CD14-positive monocyte (primary cell): ENCODE measurements around the gene IDH2. TPM values are rescaled to one million over a fixed set of nuclear protein-coding genes. Genes with fewer than 3 reads are reported as not detected.

Experiments used
- DNase-seq, 3 donors: peaks; one replicate each; pipeline ENCODE4 v3.0.0-alpha.2; 2011 to 2022
- H2AFZ ChIP-seq: 2 replicates; pipeline ENCODE4 v1.6.0; 2012; ENCODE audit warnings: mild to moderate bottlenecking, low read depth, low read length, inconsistent platforms; ENCODE audit not compliant: insufficient read depth, poor library complexity, severe bottlenecking
- H3K27ac ChIP-seq, 2 donors: 1 replicate in 1 of 2; 2 replicates in 1 of 2; pipeline ENCODE4 v1.5.1; 2012 to 2013; ENCODE audit warnings: low read length in 2 of 2, control low read depth in 1 of 2, inconsistent platforms in 1 of 2, low read depth in 1 of 2, mild to moderate bottlenecking in 1 of 2
- H3K27me3 ChIP-seq, 2 donors: one replicate each; pipeline versions ENCODE4 v1.6.0 to v1.6.1; 2011 to 2013; ENCODE audit warnings: low read length in 2 of 2; ENCODE audit not compliant: control insufficient read depth in 2 of 2, insufficient read depth in 2 of 2
- H3K36me3 ChIP-seq, 2 donors: replicated peaks in 1 of 2; 1 replicate in 1 of 2; 2 replicates in 1 of 2; pipeline versions ENCODE4 v1.5.1 to v1.6.1; 2012 to 2013; ENCODE audit warnings: low read length in 2 of 2, control low read depth in 1 of 2, inconsistent platforms in 1 of 2, mild to moderate bottlenecking in 1 of 2; ENCODE audit not compliant: insufficient read depth in 2 of 2, control insufficient read depth in 1 of 2
- H3K4me1 ChIP-seq, 2 donors: 1 replicate in 1 of 2; 2 replicates in 1 of 2; pipeline versions ENCODE4 v1.5.1 to v1.6.1; 2012 to 2013; ENCODE audit warnings: low read length in 2 of 2, control low read depth in 1 of 2, inconsistent platforms in 1 of 2, mild to moderate bottlenecking in 1 of 2, moderate library complexity in 1 of 2; ENCODE audit not compliant: insufficient read depth in 2 of 2, control insufficient read depth in 1 of 2
- H3K4me2 ChIP-seq: replicated peaks from 2 replicates; pipeline ENCODE3; 2012; ENCODE audit warnings: low read length, moderate library complexity, mild to moderate bottlenecking; ENCODE audit not compliant: poor library complexity, severe bottlenecking; ENCODE audit errors: extremely low read depth
- H3K4me3 ChIP-seq, 3 experiments: fragments of 200-600 bp in 1 of 3; sonication (generic) in 1 of 3; replicated peaks in 1 of 3; 1 replicate in 2 of 3; 2 replicates in 1 of 3; pipeline ENCODE4 v1.5.1; 2011 to 2013; ENCODE audit warnings: low read length in 3 of 3, mild to moderate bottlenecking in 3 of 3, control low read depth in 2 of 3, low read depth in 2 of 3, inconsistent platforms in 1 of 3, moderate library complexity in 1 of 3
- H3K79me2 ChIP-seq: 2 replicates; pipeline ENCODE4 v1.6.0; 2012; ENCODE audit warnings: mild to moderate bottlenecking, control low read depth, inconsistent platforms, low read length, moderate library complexity; ENCODE audit not compliant: insufficient read depth
- H3K9ac ChIP-seq: 2 replicates; pipeline ENCODE4 v1.6.0; 2017; ENCODE audit warnings: low read length, mild to moderate bottlenecking; ENCODE audit not compliant: insufficient read depth, poor library complexity, severe bottlenecking
- H3K9me3 ChIP-seq, 2 donors: replicated peaks in 1 of 2; 1 replicate in 1 of 2; 2 replicates in 1 of 2; pipeline versions ENCODE4 v1.5.1 to v1.6.1; 2012 to 2013; ENCODE audit warnings: low read length in 2 of 2, control low read depth in 1 of 2; ENCODE audit not compliant: control insufficient read depth in 1 of 2, insufficient read depth in 1 of 2
- H4K20me1 ChIP-seq: 2 replicates; pipeline ENCODE4 v1.6.0; 2012; ENCODE audit warnings: mild to moderate bottlenecking, low read length, control low read depth, moderate library complexity; ENCODE audit not compliant: insufficient read depth
- H3K27ac Mint-ChIP-seq, 7 donors: one replicate each; pipeline ENCODE4 v1.8.0; 2020; ENCODE audit warnings: mild to moderate bottlenecking in 7 of 7, mixed read lengths in 7 of 7, moderate library complexity in 6 of 7, inconsistent platforms in 2 of 7
- H3K27me3 Mint-ChIP-seq, 3 donors: one replicate each; pipeline ENCODE4 v1.8.0; 2021 to 2022; ENCODE audit warnings: low read depth in 3 of 3, mild to moderate bottlenecking in 3 of 3, mixed read lengths in 3 of 3, moderate library complexity in 3 of 3, inconsistent platforms in 1 of 3
- H3K36me3 Mint-ChIP-seq, 2 donors: one replicate each; pipeline ENCODE4 v1.8.0; 2020; ENCODE audit warnings: mixed read lengths in 2 of 2, inconsistent platforms in 1 of 2, mild to moderate bottlenecking in 1 of 2
- H3K4me1 Mint-ChIP-seq: one replicate; pipeline ENCODE4 v1.8.0; 2020; ENCODE audit warnings: mild to moderate bottlenecking, mixed read lengths
- H3K4me3 Mint-ChIP-seq, 2 donors: one replicate each; pipeline ENCODE4 v1.8.0; 2020; ENCODE audit warnings: mild to moderate bottlenecking in 2 of 2, mixed read lengths in 2 of 2, moderate library complexity in 1 of 2
- H3K9me3 Mint-ChIP-seq, 7 donors: one replicate each; pipeline ENCODE4 v1.8.0; 2020 to 2022; ENCODE audit warnings: mixed read lengths in 7 of 7, mild to moderate bottlenecking in 6 of 7, moderate library complexity in 6 of 7, inconsistent platforms in 2 of 7
- CTCF ChIP-seq: fragments of 200-600 bp; IDR thresholded peaks from one replicate; pipeline ENCODE4 v1.8.0; 2022; ENCODE audit warnings: antibody characterized with exemption, mild to moderate bottlenecking
- WGBS: methylation state at CpG from one replicate; pipeline ENCODE4 v1.1.5; 2013; ENCODE audit warnings: missing lambda C conversion rate; ENCODE audit not compliant: insufficient coverage; 5-methylcytosine and 5-hydroxymethylcytosine counted together
- intact Hi-C, 2 donors: fragments of 100-400 bp; cut with micrococcal nuclease; formaldehyde crosslinking; loops; one replicate each; pipeline versions ENCODE4 v1.15.0 to v1.15.1; 2023
- polyA plus RNA-seq, 3 donors: library from polyadenylated mRNA; depleted of rRNA in 1 of 3; unstranded in 2 of 3; stranded (reverse) in 1 of 3; fragments of 300-500 nt in 2 of 3; fragments of >200 nt in 1 of 3; fragmentation: Illumina TruSeq in 2 of 3; gene quantifications; 1 replicate in 2 of 3; 2 replicates in 1 of 3; pipeline ENCODE4 v1.2.3, GENCODE V29; 2012 to 2021

Gene IDH2
- polyA plus RNA-seq, 3 donors, result 40.6 to 115 (median 82.2) TPM

GRCh38 chr15:90143166-90143655 is 40.9 kb upstream of the IDH2 start:
- TF ChIP-seq CTCF, result peak; percentile 80
- no peak overlapping the region for H3K4me3 Mint-ChIP-seq
- peak overlapping the region in 3 of 7 donors; percentile 23 to 73 (median 53) for H3K27ac Mint-ChIP-seq

GRCh38 chr15:90142216-90143165 is 40.2 kb upstream of the IDH2 start:
- H3K9ac ChIP-seq, result no peak overlapping the region
- H2AFZ ChIP-seq, result peak overlapping the region; percentile 60
- H3K36me3 ChIP-seq, result no peaks in the 10 kb centered on the region
- intact Hi-C loops, result loop anchor here in 1 of 2 donors (10.0 kb wide), 1 partner anchor 142 kb away; no protein-coding TSS in a partner anchor
- TF ChIP-seq CTCF, result no peak
- H3K4me3 Mint-ChIP-seq, result no peak overlapping the region
- peaks cover 21% of the 10 kb centered on the region for H3K4me1 Mint-ChIP-seq
- H3K9me3 ChIP-seq, result no peaks in the 10 kb centered on the region
- H3K4me1 ChIP-seq, result peaks cover 9 to 18% of the 10 kb centered on the region in 2 donors
- H3K27ac Mint-ChIP-seq, result peak overlapping the region; percentile 5 to 70 (median 53)
- H3K4me3 ChIP-seq, result no peak overlapping the region
- H3K27ac ChIP-seq, result no peak overlapping the region
- H3K27me3 Mint-ChIP-seq, result peaks cover 0 to 12% (median 3%) of the 10 kb centered on the region in 3 donors
- H4K20me1 ChIP-seq, result no peaks in the 10 kb centered on the region
- 98% methylated on average over 6 of the region's 21 CpGs for WGBS
- peaks cover 0 to 4% (median 0%) of the 10 kb centered on the region in 7 donors for H3K9me3 Mint-ChIP-seq
- no peaks in the 10 kb centered on the region for H3K79me2 ChIP-seq
- no peaks in the 10 kb centered on the region for H3K27me3 ChIP-seq
- DNase-seq, result peak; percentile 39
- peak overlapping the region; percentile 13 for H3K4me2 ChIP-seq
- no peaks in the 10 kb centered on the region for H3K36me3 Mint-ChIP-seq

More at GRCh38 chr15:90143166-90143655, 40.9 kb upstream of the IDH2 start:
- no peak overlapping the region for H3K9ac ChIP-seq
- no peaks in the 10 kb centered on the region for H3K9me3 ChIP-seq
- no peak overlapping the region for H3K4me3 ChIP-seq
- peak overlapping the region; percentile 60 for H2AFZ ChIP-seq
- peaks cover 0 to 12% (median 3%) of the 10 kb centered on the region in 3 donors for H3K27me3 Mint-ChIP-seq
- no peak overlapping the region for H3K27ac ChIP-seq
- H3K27me3 ChIP-seq, result no peaks in the 10 kb centered on the region
- H3K36me3 Mint-ChIP-seq, result no peaks in the 10 kb centered on the region
- H3K79me2 ChIP-seq, result no peaks in the 10 kb centered on the region
- H3K36me3 ChIP-seq, result no peaks in the 10 kb centered on the region
- H3K4me1 Mint-ChIP-seq, result peaks cover 21% of the 10 kb centered on the region
- peaks cover 9 to 18% of the 10 kb centered on the region in 2 donors for H3K4me1 ChIP-seq
- H3K9me3 Mint-ChIP-seq, result peaks cover 0 to 4% (median 0%) of the 10 kb centered on the region in 7 donors
- WGBS, result 32% methylated on average over 8 of the region's 12 CpGs
- DNase-seq, result peak; percentile 43 to 63 (median 54)
- intact Hi-C loops, result loop anchor here in 1 of 2 donors (10.0 kb wide), 1 partner anchor 142 kb away; no protein-coding TSS in a partner anchor
- H4K20me1 ChIP-seq, result no peaks in the 10 kb centered on the region
- H3K4me2 ChIP-seq, result peak overlapping the region; percentile 13
